ENCODE measurements around the gene CLPTM1L.

CLPTM1L gene

DNA sequence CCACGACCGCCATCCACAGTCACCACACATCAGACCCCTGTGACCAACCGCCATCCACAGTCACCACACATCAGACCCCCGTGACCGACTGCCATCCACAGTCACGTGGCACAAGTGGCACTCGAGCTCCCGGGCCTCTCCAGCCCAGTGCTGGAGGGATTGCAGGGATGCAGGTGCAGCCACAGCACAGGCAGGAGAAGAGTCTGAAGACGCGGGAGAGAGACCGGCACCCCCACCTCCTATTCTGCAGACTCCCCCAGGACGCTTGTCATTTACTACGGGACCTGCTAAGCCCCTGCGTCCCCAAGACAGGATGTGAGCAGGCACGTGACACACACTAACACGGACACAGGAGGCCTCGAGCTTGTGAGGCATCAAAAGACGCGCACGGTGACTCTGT, 71.2 kb downstream of the CLPTM1L start:
- no CpG with 5 or more reads among the region's 20 CpGs for WGBS (ENCODE audit: insufficient coverage, insufficient read length)
- Histone ChIP-seq H3K4me3 (ENCODE audit: low read length) (no peak overlapping the region), H3K9me3 (ENCODE audit: control insufficient read depth, insufficient read depth, low read length) (no peaks in the 10 kb centered on the region), H3K36me3 (ENCODE audit: control insufficient read depth, insufficient read depth, low read length) (peaks cover 25% of the 10 kb centered on the region), H3K4me1 (ENCODE audit: control insufficient read depth, insufficient read depth, low read length) (no peaks in the 10 kb centered on the region), H3K27ac (ENCODE audit: low read length) (no peak overlapping the region), H3K27me3 (ENCODE audit: control insufficient read depth, insufficient read depth, low read length) (no peaks in the 10 kb centered on the region)
- DNase-seq (ENCODE audit: low read depth, low spot score) = no peak

DNA sequence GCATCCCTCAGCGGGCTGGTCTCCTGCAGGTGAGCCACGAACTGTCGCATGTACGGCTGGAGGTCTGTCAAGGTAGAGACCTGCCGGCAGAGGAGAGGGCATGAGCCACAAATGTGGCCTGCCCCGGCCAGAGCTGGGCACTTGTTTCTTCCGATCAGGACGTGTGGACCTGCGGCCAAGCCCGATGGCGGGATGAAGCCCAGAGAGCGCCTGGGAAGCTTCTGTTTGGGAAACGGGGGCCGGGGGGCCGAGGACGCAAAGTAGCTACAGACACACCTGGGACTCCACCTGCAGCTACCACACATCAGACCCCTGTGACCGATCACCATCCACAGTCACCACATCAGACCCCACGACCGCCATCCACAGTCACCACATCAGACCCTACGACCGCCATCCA, 72.7 kb downstream of the CLPTM1L start:
- WGBS (ENCODE audit: insufficient coverage, insufficient read length) = no CpG with 5 or more reads among the region's 21 CpGs
- H3K36me3 ChIP-seq (ENCODE audit: control insufficient read depth, insufficient read depth, low read length) = peaks cover 20% of the 10 kb centered on the region

DNA sequence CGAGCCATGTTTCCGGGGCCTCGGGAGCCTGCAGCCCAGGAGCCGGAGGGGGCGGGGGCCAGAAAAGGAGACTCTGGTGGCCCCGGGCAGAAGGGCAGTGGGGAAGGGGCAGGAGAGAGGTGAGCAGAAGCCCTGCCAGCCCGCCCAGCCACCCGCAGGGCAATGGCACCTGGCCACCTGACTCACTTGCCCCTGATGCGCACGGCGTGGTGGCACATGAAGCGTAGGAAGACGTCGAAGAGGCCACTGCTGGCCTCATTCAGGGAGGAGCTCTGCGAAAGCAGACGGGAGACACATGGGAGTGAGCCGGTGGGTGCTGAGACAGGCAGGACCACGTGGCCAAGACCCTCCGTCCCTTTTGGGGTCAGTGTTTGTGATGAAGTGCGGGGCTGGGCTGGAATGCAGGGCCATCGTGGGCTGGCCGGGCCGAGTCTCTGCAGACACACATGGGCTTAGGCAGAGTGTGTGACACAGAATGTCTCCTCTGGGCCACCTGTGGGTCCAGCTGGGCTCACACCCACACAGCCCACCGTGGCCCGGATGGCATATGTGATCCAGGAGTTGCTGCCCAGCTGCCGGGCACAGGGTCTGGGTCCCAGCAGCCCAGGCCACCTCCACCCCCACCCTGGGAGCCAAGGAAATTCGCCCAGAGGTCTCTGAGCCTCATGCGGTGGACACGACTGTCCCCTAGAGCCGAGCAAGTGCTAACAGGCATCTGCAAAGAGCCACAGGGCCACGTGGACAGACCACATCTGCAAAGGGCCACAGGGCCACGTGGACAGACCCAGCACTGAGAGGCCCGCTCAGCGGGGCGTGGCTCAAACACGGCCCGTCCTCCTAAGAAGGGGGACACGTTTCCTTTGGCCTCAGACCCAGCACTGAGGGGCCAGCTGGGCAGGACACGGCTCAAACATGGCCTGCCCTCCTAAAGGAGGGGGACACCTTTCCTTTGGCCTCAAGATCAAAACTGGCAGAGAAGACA, 73.7 kb downstream of the CLPTM1L start:
- Histone ChIP-seq H3K9me3 (ENCODE audit: control insufficient read depth, insufficient read depth, low read length) (no peaks in the 10 kb centered on the region), H3K4me1 (ENCODE audit: control insufficient read depth, insufficient read depth, low read length) (no peaks in the 10 kb centered on the region), H3K27ac (ENCODE audit: low read length) (no peak overlapping the region), H3K4me3 (ENCODE audit: low read length) (no peak overlapping the region), H3K36me3 (ENCODE audit: control insufficient read depth, insufficient read depth, low read length) (peaks cover 23% of the 10 kb centered on the region), H3K27me3 (ENCODE audit: control insufficient read depth, insufficient read depth, low read length) (no peaks in the 10 kb centered on the region)
- no peak for DNase-seq (ENCODE audit: low read depth, low spot score)
- WGBS (ENCODE audit: insufficient coverage, insufficient read length) = no CpG with 5 or more reads among the region's 39 CpGs

More for the DNA sequence above, 72.7 kb downstream of the CLPTM1L start:
- no peaks in the 10 kb centered on the region for H3K27me3 ChIP-seq (ENCODE audit: control insufficient read depth, insufficient read depth, low read length)
- H3K9me3 ChIP-seq (ENCODE audit: control insufficient read depth, insufficient read depth, low read length) = no peaks in the 10 kb centered on the region
- H3K4me1 ChIP-seq (ENCODE audit: control insufficient read depth, insufficient read depth, low read length) = no peaks in the 10 kb centered on the region
- no peak for DNase-seq (ENCODE audit: low read depth, low spot score)
- no peak overlapping the region for H3K4me3 ChIP-seq (ENCODE audit: low read length)
- H3K27ac ChIP-seq (ENCODE audit: low read length) = no peak overlapping the region

DNA sequence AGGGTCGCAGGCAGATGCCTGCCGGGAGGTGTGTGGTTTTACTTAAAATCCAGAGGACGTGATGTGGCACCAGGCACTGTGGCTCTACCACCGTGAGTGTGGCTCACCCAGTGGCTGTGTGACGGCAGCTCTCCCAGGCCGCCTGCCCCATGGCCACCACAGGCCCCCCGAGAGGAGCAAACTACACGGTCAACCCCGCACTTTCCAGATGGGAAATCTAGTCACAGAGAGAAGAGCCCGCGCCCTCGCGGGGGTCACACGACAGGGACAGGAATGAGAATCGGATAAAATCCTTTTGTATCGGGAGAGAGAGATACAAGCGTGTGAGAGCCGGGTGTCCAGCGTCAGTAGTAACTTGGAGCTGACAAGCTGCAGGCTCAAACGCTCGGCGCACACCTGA, 74.5 kb downstream of the CLPTM1L start:
- no peaks in the 10 kb centered on the region for H3K4me1 ChIP-seq (ENCODE audit: control insufficient read depth, insufficient read depth, low read length)
- no peaks in the 10 kb centered on the region for H3K27me3 ChIP-seq (ENCODE audit: control insufficient read depth, insufficient read depth, low read length)
- no CpG with 5 or more reads among the region's 22 CpGs for WGBS (ENCODE audit: insufficient coverage, insufficient read length)
- peaks cover 27% of the 10 kb centered on the region for H3K36me3 ChIP-seq (ENCODE audit: control insufficient read depth, insufficient read depth, low read length)
- H3K27ac ChIP-seq (ENCODE audit: low read length) = no peak overlapping the region
- no peak for DNase-seq (ENCODE audit: low read depth, low spot score)
- H3K9me3 ChIP-seq (ENCODE audit: control insufficient read depth, insufficient read depth, low read length) = no peaks in the 10 kb centered on the region
- H3K4me3 ChIP-seq (ENCODE audit: low read length) = no peak overlapping the region

DNA sequence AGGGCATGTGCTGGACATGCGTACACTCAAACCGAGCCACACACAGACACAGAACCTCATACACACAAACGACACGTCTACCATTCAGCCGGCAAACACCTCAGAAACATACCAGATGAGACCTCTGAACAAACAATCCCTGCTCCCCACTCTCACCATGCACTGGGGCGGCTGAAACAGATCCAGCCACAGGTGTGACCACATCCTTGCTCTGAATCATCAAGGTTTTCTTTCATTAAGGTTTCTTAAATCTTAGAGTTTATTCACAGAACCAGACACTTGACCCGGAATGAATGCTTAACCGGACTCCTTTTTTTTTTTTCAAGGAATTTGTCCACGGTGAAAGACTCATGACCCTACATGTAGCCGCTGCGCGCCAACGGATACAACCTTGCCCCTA, 76.2 kb downstream of the CLPTM1L start:
- H3K36me3 ChIP-seq (ENCODE audit: control insufficient read depth, insufficient read depth, low read length) = peaks cover 30% of the 10 kb centered on the region
- H3K4me3 ChIP-seq (ENCODE audit: low read length) = no peak overlapping the region
- DNase-seq (ENCODE audit: low read depth, low spot score) = no peak
- H3K9me3 ChIP-seq (ENCODE audit: control insufficient read depth, insufficient read depth, low read length) = no peaks in the 10 kb centered on the region
- no peaks in the 10 kb centered on the region for H3K27me3 ChIP-seq (ENCODE audit: control insufficient read depth, insufficient read depth, low read length)
- H3K27ac ChIP-seq (ENCODE audit: low read length) = no peak overlapping the region
- no CpG with 5 or more reads among the region's 13 CpGs for WGBS (ENCODE audit: insufficient coverage, insufficient read length)
- H3K4me1 ChIP-seq (ENCODE audit: control insufficient read depth, insufficient read depth, low read length) = no peaks in the 10 kb centered on the region

DNA sequence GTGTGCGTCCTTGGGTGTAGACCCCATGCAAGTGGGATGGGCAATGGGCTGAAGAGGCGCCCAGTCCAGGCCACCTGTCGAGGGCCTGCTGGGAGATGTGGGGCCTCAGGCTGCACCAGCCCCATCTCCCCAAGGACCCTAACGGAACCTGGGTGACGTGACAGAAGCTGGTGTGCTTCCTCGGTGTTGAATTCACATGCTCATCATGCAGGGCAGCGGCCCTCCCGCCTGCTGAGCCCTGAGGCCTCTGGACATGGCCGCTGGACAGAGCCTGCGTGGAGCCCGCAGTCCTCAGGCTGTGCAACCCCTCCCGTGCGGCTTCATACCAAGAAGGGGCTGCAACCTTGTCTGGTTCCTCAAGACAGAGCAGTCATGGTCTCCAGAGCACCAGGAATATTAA, 76.8 kb downstream of the CLPTM1L start:
- no peaks in the 10 kb centered on the region for H3K4me1 ChIP-seq (ENCODE audit: control insufficient read depth, insufficient read depth, low read length)
- H3K9me3 ChIP-seq (ENCODE audit: control insufficient read depth, insufficient read depth, low read length) = no peaks in the 10 kb centered on the region
- no peak overlapping the region for H3K4me3 ChIP-seq (ENCODE audit: low read length)
- no peak for DNase-seq (ENCODE audit: low read depth, low spot score)
- no CpG with 5 or more reads among the region's 13 CpGs for WGBS (ENCODE audit: insufficient coverage, insufficient read length)
- H3K27ac ChIP-seq (ENCODE audit: low read length) = no peak overlapping the region
- H3K36me3 ChIP-seq (ENCODE audit: control insufficient read depth, insufficient read depth, low read length) = peaks cover 32% of the 10 kb centered on the region
- no peaks in the 10 kb centered on the region for H3K27me3 ChIP-seq (ENCODE audit: control insufficient read depth, insufficient read depth, low read length)
